ENCODE measurements around the gene OR5B21. TPM values are rescaled to one million over a fixed set of nuclear protein-coding genes. Genes with fewer than 3 reads are reported as not detected.

The OR5B21 gene
- total and polyA plus RNA-seq, 10 of the 15 experiments (the other 5 are each of a cell fraction or from before 2014, with no cell fraction given), result 0.22 to 0.41 (median 0.22) TPM; not detected in 7

- H2AFZ ChIP-seq (ENCODE audit: control insufficient read depth, low read depth, low read length), result no peak overlapping the region
- no peaks in the 10 kb centered on the region for H3K36me3 ChIP-seq (ENCODE audit: control insufficient read depth in 2 of 2, insufficient read depth in 2 of 2, low read length in 1 of 2)
- no peaks in the 10 kb centered on the region; the same call in 2 of the 3 replicates for H3K9me3 ChIP-seq (replicated peaks; ENCODE audit: control insufficient read depth, insufficient read depth, low read length)
- no peak overlapping the region for H3K4me3 ChIP-seq
- ChIA-PET POLR2A (interaction anchor here (0.6 kb wide), 1 partner anchor 628 kb away, joined by 3 read pairs; no protein-coding TSS in a partner anchor), RAD21 (ENCODE audit: unreplicated experiment) (interaction anchor here (1.2 to 3.5 kb wide), 6 partner anchors 10 to 713 kb away, joined by 4 to 27 read pairs (median 8); no protein-coding TSS in a partner anchor), SMC1A (ENCODE audit: uncharacterized antibody, unreplicated experiment) (interaction anchor here (1.0 to 6.3 kb wide), 12 partner anchors 10 to 873 kb away, joined by 3 to 37 read pairs (median 7); partner anchors contain the start of gene BTBD18), CTCF (interaction anchor here (0.6 to 11.7 kb wide), 15 partner anchors 10 to 851 kb away, joined by 3 to 88 read pairs (median 4); no protein-coding TSS in a partner anchor)
- FAIRE-seq (peak; percentile 78), DNase-seq (ENCODE audit: low read depth, low spot score) (no peak), ATAC-seq (peak; percentile 84)
- no TSS peak for BruUV-seq (replicated peaks)
- H3K9ac ChIP-seq (ENCODE audit: control insufficient read depth, insufficient read depth, low read length), result no peak overlapping the region
- intact Hi-C loops (cut with micrococcal nuclease; ENCODE audit: unreplicated experiment), result loop anchor here (5.0 kb wide), 2 partner anchors 697 to 712 kb away; no protein-coding TSS in a partner anchor
- H3K79me2 ChIP-seq (ENCODE audit: control insufficient read depth, insufficient read depth, low read length), result no peaks in the 10 kb centered on the region
- H3K27ac ChIP-seq (ENCODE audit: control insufficient read depth, insufficient read depth), result no peak overlapping the region
- H3K27me3 ChIP-seq (replicated peaks in 1 of 2; ENCODE audit: control insufficient read depth in 2 of 2, insufficient read depth in 2 of 2, low read length in 1 of 2), result no peaks in the 10 kb centered on the region
- 81% methylated on average over 5 of the region's 5 CpGs for WGBS (ENCODE audit: insufficient coverage, insufficient replicate concordance, low lambda C conversion rate, missing lambda C conversion rate)
- no peaks in the 10 kb centered on the region for H4K20me1 ChIP-seq (ENCODE audit: control insufficient read depth, insufficient read depth)
- TF ChIP-seq RAD21 (IDR thresholded peaks at IDR 0.05; ENCODE audit: insufficient read depth, low read depth, low read length), result peak; percentile 89
- TF ChIP-seq PBX3 (IDR thresholded peaks at IDR 0.05; ENCODE audit: insufficient replicate concordance, low read depth, low read length), result no peak
- TF ChIP-seq SMC3 (IDR thresholded peaks at IDR 0.05; ENCODE audit: borderline replicate concordance, low read length), result peak; percentile 72
- peak; percentile 25; the same call in 1 of the 2 replicates for TF ChIP-seq IKZF1 (conservative IDR thresholded peaks at IDR 0.05)
- TF ChIP-seq CTCF (IDR thresholded peaks at IDR 0.05 in 2 of 3, conservative IDR thresholded peaks at IDR 0.05 in 1 of 3; ENCODE audit: control insufficient read depth in 2 of 3, extremely low read depth in 1 of 3, insufficient read depth in 1 of 3, low read depth in 3 of 3, low read length in 3 of 3), result peak; percentile 46 to 68 (median 62); a peak in 5 of 6 replicates
- H3K4me2 ChIP-seq (ENCODE audit: control insufficient read depth, insufficient read depth), result no peak overlapping the region
- H3K4me1 ChIP-seq (ENCODE audit: control insufficient read depth, insufficient read depth, low read length), result no peaks in the 10 kb centered on the region
- in situ Hi-C loops (cut with MboI), result loop anchor here (25.0 kb wide), 2 partner anchors 702 to 1177 kb away; partner anchors contain the start of genes P2RX3 and SSRP1
Measured at GRCh38 chr11:58513747-58514367, 6.0 kb upstream of the OR5B21 start.
